HG02571 (cell line): Measurements from ENCODE around the gene PSMD2.
"Not testable (repeated sequence)": the region's sequence is repeated elsewhere in the genome, so short reads cannot be mapped to it uniquely, and the experiment has no call there.

Source experiments
- ATAC-seq: cut with Tn5 transposase; IDR thresholded peaks from one replicate; pipeline ENCODE4 v1.9.1; 2021; ENCODE audit warnings: mild to moderate bottlenecking, moderate library complexity; ENCODE audit not compliant: unreplicated experiment

Gene PSMD2

DNA sequence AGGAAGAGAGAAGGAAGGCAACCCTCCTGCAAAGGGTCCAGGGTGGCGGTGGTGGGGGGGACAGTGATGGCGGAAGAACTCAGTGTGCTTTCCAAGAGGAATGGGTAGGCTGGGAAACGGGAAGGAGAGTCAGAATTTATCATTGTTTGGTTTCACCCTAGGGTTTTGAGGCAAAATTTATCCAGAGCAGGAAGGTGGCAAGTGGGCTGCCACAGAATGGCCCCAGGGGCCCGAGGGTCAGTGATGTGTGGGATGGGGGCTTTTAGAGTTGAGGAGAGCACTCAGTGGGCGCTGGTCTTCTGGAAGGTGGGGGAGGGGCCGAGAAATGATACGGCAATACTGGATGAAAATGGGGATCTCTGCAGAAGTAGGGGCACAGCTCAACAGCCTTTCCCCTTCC is 38.9 kb downstream of the PSMD2 start:
- ATAC-seq = no peak

DNA sequence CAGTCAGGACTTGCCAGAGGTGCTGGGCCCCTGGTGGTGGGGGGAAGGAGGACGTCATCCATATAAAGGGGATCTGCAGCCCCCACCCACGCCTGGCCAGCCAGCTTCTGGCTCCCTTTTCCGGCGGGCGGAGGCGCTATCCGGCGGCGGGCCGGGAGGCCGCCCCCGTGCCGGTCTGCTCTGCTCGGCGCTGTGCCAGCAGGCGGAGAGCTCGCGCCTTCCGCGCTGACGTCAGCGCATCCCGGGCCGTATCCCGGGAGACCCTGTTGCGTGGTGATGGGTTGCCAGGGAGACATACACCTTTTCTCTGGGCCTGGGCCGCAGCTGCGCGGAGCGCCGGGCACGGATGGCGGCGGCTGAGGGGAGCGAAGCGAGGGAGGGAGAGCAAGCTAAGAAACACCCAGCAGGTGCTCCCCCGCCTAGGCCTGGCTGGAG is 39.5 kb downstream of the PSMD2 start:
- ATAC-seq = no peak

GRCh38 chr3:184339001-184339400 is 40.0 kb downstream of the PSMD2 start:
- no peak for ATAC-seq

DNA sequence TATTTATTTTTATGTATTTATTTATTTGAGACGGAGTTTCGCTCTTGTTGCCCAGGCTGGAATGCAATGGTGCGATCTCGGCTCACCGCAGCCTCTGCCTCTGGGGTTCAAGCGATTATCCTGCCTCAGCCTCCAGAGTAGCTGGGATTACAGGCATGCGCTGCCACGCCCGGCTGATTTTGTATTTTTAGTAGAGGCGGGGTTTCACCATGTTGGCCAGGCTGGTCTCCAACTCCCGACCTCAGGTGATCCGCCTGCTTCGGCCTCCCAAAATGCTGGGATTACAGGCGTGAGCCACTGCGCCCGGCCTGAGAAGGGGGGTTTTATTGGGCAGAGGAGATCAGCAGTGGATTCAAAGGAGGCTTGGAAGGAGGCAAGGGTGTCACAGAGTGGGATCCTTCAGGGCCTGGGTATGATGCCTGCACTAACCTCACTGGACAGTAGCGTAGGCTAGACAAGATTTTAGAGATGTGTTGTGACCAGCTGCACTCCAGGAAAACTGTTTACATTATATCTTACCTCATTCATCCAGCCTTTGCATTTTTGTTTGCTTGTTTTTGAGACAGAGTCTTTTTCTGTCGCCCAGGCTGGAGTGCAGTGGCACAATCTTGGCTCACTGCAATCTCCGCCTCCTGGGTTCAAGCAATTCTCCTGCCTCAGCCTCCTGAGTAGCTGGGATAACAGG is 40.6 kb downstream of the PSMD2 start:
- ATAC-seq = not testable (repeated sequence)

- ATAC-seq = no peak
These were observed 42.9 kb downstream of the PSMD2 start for GRCh38 chr3:184341925-184342324.

GRCh38 chr3:184343200-184343876 is 44.3 kb downstream of the PSMD2 start:
- no peak for ATAC-seq

DNA sequence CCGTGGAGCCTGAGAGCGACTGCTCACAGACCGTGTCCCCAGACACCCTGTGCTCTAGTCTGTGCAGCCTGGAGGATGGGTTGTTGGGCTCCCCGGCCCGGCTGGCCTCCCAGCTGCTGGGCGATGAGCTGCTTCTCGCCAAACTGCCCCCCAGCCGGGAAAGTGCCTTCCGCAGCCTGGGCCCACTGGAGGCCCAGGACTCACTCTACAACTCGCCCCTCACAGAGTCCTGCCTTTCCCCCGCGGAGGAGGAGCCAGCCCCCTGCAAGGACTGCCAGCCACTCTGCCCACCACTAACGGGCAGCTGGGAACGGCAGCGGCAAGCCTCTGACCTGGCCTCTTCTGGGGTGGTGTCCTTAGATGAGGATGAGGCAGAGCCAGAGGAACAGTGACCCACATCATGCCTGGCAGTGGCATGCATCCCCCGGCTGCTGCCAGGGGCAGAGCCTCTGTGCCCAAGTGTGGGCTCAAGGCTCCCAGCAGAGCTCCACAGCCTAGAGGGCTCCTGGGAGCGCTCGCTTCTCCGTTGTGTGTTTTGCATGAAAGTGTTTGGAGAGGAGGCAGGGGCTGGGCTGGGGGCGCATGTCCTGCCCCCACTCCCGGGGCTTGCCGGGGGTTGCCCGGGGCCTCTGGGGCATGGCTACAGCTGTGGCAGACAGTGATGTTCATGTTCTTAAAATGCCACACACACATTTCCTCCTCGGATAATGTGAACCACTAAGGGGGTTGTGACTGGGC is 45.7 kb downstream of the PSMD2 start:
- no peak for ATAC-seq

DNA sequence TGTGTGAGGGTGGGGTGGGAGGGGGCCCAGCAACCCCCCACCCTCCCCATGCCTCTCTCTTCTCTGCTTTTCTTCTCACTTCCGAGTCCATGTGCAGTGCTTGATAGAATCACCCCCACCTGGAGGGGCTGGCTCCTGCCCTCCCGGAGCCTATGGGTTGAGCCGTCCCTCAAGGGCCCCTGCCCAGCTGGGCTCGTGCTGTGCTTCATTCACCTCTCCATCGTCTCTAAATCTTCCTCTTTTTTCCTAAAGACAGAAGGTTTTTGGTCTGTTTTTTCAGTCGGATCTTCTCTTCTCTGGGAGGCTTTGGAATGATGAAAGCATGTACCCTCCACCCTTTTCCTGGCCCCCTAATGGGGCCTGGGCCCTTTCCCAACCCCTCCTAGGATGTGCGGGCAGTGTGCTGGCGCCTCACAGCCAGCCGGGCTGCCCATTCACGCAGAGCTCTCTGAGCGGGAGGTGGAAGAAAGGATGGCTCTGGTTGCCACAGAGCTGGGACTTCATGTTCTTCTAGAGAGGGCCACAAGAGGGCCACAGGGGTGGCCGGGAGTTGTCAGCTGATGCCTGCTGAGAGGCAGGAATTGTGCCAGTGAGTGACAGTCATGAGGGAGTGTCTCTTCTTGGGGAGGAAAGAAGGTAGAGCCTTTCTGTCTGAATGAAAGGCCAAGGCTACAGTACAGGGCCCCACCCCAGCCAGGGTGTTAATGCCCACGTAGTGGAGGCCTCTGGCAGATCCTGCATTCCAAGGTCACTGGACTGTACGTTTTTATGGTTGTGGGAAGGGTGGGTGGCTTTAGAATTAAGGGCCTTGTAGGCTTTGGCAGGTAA is 46.5 kb downstream of the PSMD2 start:
- ATAC-seq = no peak

DNA sequence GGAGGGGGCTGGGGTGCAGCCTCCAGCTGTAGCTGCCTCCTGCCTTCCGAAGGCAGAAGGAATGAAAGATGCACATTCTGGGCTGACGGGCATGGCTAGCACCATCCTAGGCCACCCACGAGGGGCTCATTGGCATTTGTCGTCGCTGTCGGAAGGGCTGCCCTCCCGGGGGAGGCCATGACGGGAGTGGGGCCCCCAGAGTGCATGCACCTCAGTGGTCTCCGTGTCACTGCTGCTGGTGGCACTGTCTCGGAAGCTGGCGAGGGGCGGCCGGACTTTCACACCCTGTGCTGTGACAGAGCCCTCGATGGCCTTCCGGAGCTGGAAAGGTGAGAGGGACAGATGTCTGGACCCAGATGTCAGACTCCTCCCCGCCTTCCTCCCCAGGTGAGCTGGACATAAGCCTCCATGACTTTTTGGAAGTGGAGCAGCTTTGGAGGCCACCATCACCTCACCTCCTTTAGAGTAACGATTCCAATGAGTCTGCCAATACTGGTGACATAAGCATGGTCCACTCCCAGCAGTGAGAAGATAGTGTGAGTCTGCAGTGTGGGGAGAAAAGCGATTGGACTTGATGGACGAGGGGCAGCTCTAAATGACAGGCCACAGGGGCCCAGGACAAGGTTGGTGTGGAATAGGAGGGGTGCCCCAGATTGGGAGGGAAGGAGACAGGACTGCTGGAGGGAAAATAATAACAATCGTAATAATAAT is 47.6 kb downstream of the PSMD2 start:
- ATAC-seq = no peak

- no peak for ATAC-seq
These were observed 48.4 kb downstream of the PSMD2 start for GRCh38 chr3:184347321-184348056.

GRCh38 chr3:184348057-184348382 is 49.0 kb downstream of the PSMD2 start:
- ATAC-seq = no peak

DNA sequence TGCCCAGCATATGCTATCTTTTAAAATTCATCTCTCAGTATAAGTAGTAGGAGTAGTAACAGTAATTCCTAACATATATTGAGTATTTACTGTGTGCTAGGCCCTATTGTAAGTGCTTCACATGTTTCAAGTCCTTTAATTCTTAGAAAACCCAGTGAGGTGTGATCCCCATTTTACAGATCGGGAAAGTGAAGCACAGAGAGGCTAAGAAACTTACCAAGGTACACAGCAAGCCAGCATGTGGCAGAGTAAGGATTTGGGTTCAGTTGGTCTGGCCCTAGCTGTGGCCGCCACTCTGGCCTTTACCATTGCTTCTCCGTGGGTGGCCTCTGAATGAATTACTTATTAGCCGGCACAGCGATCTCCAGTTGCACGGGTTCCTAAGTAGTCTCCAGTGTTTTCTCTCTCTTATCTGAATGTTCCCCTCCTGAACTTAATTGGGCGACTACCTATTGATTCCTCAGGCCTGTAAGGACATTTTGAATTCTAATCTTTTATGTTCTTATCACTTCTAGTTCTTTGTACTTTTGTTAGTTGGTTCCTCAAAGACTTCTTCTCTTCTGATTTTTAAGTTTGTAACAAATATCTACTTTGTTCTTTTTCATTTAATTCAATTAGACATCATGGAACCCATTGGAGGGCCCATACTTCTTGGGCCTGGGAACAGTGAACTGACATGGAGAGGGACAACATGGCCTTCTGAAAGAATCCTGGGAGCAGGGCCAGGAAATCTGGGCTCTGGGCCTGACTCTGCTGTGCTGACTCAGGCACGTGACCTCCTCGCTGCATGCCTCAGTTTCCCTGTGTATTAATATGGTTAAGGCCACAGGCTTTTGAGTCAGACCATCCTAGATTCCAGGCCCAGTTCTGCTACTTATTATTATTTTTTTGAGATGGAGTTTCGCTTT is 50.8 kb downstream of the PSMD2 start:
- no peak for ATAC-seq

- no peak for ATAC-seq
These were observed 51.6 kb downstream of the PSMD2 start for GRCh38 chr3:184350618-184351017.

- ATAC-seq = no peak
These were observed 52.6 kb downstream of the PSMD2 start for GRCh38 chr3:184351511-184352148.

GRCh38 chr3:184352149-184352785 is 53.2 kb downstream of the PSMD2 start:
- no peak for ATAC-seq

GRCh38 chr3:184352897-184353545 is 54.0 kb downstream of the PSMD2 start:
- no peak for ATAC-seq

DNA sequence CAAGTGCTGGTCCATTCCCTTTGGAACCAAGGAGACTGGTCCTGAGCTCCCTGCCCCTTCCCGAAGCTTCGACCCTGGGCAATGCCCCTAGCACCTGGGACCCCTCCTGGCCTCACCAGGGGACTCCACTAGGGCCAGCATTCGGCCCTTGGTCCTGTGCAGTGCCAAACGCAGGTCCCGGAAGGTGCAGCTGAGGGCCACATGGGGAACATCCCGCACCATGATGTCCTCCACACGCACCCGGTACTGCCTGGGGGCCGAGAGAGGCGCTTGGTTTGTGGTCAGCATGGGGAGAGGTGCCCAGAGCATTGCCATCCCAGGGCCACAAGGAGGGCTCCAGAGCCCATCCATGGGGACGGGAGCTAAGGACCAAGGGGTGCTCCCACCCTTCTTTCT is 54.5 kb downstream of the PSMD2 start:
- ATAC-seq = no peak
